Activated T-helper 9 cell treated with anti-CD3 and anti-CD28 coated beads, Interleukin-2, amount 50 U/mL, for 16 hours (primary cell): ENCODE results near the gene TJP3.

Experiments used
- DNase-seq: peaks from one replicate; pipeline ENCODE4 v3.0.0-alpha.2; 2020; ENCODE audit warnings: low read depth

The TJP3 gene

DNA sequence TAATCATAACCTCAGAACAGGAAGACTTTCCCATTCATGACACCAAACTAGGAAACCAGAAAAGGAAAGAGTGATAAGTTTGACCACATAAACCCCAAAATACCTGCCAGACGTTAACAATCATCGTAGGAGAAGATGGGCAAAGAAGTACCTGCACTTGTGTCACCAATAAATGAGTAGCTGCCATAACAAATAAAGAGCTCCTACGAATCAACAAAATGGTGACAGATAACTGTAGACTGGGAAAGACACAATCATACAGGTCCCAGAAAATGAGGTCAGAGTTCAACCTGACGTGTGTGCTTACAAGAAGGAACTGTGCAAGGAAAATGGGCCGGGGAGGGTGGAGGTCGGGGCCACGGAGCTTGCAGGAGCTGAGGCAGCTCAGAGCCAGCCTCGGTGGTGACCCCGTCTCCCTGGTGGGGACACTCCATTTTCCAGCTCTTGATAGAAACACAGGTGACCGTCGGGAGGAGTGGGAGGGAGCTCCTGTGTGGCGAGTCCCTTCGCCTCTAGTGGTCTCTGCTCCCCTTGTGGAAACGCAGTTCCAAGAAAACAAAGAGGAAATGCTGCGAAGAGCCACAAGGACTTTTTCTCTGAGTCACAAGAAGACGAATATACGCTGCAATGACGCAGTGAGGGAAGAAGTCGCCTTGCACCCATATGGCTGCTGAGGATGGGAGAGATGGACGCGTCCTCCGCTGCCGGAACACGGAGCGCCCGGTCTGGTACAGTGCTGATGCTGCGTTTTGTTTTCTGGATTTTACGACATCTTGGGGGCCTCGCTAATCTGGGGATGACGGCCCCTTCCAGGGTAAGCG, 17.4 kb upstream of the TJP3 start:
- no peak for DNase-seq

DNA sequence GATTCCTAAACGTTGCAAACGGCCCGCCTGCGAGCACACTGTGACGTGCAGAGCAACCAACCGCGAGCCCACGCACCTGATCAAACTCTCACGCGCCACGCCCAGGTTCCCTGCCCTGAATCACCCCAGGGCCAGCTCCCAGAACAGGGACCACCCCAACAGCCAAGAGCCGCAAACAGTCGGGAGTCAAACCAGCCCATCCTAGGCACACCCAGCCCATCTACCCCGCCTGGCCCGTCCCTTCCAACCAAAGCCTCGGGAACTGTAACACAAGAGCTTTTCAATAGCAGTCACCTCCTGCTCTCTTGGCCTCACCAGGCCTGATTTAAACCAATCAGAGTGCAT, 16.8 kb upstream of the TJP3 start:
- DNase-seq: no peak

GRCh38 chr19:3691726-3692125, 16.5 kb upstream of the TJP3 start:
- DNase-seq: no peak

DNA sequence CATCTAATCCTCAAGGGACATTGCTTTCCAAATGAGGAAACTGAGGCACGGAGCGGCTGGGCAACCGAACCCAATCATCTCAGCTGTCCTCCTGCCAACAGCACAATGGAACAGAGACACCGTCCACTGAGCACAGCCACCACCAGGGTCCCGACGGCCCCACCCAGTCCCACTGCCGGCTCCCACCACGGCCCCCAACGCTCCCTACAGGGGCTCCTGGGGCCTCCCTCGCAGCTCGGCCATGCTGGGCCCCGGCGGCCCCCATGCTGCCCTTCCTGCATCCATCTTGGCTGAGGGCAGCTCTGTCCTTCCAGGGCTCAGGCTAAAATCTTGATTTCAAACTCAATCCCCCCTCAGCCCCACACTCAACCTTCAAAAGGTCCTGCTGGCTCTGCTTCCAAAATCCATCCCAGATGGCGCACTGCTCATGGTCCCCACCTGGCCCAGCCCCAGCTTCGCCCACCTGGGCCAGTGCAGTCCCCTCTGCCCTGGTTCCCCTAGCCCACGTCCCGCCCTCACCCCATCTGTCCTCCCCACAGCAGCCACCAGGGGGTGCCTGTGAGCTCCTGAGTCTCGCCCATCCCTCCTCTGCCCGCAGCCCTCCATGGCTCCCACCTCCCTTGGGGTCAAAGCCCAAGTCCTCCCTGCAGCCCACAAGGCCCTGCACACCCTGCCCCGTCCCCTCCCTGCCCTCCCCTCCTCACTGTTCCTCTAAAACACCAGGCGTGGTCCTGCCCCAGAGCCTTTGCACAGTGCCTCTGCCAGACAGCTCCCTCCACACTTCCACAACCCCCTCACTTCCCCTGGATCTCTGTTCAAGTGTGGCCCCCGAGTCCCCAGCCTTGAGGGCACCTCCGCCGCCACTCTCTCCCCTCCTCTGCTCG, 15.8 kb upstream of the TJP3 start:
- peak; percentile 26 for DNase-seq

GRCh38 chr19:3693025-3693925, 14.9 kb upstream of the TJP3 start:
- DNase-seq: no peak

DNA sequence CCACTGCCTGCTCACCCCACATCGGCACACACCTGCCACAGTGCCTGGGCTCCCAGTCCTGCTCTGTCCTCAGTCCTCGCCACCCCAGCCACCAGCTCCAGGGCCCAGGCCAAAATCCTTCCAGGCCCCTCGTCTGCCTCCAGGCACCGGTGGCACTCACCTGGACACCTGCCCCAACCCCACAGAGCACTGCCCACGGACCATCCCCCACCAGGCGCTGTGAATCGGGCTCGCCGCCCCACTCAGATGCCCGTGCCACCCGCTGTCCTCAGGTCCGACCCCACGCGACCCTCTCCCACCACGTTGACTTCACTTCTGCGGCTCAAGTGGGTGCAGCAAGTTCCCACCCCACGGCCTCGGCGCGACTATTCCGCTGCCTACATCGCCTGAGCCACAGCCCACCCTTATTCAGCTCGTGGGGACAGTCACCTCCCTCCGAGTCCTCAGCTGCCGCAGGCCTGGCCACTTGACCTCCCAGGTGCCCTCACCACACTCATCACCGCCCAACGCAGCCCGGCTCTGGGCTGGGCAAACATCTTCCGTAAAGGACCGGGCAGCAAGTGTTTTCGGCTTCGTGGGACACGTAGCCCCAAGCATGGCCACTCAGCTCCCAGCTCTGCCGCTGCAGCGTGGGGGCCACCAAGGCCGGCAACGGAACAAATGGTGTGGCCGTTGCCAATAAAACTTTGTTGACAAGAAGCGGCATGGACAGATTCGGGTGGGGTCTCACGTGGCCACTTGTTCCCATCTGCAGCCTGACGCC, 13.6 kb upstream of the TJP3 start:
- no peak for DNase-seq

DNA sequence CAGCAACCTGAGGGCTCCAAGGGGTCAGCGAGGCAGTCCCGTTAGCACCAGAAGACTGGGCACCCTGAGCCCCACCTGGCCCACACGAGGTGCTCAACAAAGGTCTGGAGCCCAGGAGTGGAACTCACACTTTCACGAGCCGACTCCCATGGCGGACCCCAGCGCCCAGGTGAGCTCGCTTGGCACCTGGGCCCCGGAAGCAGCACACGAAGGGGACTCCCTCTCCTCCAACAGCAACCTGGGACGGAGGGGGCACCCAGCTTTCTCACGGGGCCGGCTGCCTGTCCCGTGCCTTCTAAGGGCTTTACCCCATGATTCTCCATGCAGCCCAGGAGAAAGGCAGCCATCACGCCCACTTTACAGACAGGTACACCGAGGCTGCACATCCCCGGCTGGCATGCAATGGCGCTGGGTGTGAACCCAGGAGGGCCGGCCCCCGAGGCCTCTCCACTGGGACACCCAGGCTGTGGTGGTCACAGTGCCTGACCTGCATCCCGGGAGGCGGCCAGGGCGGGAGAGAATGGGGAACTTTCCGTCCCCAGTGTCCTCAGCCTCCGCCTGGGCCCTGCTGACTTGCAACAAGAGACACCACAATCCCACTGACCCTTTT, 13.0 kb upstream of the TJP3 start:
- DNase-seq: no peak

GRCh38 chr19:3695986-3696659, 12.1 kb upstream of the TJP3 start:
- DNase-seq: no peak

DNA sequence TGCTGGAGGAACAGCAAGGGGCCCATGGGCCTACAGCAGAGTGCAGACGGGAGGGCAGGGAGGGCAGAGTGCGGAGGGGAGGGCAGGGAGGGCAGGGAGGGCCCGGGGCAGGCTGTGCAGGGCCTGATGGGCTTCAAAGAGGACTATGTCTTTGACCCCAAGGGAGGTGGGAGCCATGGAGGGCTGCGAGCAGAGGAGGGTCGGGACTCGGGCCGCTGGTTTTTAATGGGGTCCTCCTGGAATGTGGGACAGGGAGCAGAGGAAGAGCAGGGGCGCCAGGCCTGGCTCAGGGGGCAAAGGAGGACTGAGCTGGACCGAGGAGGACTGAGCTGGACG, 11.6 kb upstream of the TJP3 start:
- no peak for DNase-seq

DNA sequence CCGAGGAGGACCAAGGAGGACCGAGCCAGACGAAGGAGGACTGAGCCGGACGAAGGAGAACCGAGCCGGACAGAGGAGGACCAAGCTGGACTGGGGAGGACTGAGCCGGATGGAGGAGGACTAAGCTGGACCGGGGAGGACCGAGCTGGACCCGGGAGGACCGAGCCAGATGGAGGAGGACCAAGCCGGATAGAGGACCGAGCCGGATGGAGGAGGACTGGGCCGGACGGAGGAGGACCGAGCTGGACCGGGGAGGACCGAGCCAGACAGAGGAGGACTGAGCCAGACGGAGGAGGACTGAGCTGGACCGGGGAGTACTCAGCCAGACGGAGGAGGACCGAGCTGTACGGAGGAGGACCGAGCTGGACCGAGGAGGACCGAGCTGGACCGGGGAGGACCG, 11.1 kb upstream of the TJP3 start:
- no peak for DNase-seq

- DNase-seq: no peak
Measured at GRCh38 chr19:3697671-3698385, 10.4 kb upstream of the TJP3 start.

- no peak for DNase-seq
Measured at GRCh38 chr19:3698386-3698950, 9.7 kb upstream of the TJP3 start.

- no peak for DNase-seq
Measured at GRCh38 chr19:3698974-3699740, 9.0 kb upstream of the TJP3 start.

- DNase-seq: no peak
Measured at GRCh38 chr19:3699741-3700241, 8.4 kb upstream of the TJP3 start.

DNA sequence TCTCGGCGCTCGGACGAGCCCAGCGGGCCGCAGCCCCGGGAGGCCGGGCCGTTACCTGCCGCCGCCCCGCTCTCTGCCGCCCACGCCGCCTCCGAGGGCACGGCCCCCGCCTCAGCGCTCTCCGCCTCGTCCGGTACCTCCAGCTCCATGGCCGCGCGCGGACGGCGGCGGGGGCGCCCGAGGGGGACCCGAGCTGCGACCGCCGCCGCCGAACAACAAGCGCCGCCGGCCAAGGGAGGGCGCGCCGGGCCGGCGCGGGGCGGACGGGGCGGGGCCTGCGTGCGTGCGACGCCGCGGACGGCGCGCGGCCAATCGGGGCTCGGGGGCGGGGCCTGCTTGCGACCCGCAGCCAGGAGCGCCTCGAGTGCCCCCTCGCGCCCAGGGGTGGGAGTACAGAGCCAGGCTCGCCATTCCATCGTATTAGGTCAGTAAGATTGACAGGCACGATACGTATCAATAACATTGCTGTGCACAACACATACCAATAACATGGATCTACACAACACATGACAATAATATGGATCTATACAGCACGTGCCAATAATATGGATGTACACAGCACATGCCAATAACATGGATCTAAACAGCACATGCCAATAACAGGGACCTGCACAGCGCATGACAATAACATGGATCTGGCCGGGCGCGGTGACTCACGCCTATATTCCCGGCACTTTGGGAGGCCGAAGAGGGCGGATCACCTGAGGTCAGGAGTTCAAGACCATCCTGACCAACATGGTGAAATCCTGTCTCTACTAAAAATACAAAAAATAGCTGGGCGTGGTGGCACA, 7.7 kb upstream of the TJP3 start, which contains the start of gene PIP5K1C:
PIP5K1C (minus strand) TSS at position 227 of the 791 bp plus-strand sequence; CDS start at position 149, 78 bp downstream.
- DNase-seq: peak; percentile 90

DNA sequence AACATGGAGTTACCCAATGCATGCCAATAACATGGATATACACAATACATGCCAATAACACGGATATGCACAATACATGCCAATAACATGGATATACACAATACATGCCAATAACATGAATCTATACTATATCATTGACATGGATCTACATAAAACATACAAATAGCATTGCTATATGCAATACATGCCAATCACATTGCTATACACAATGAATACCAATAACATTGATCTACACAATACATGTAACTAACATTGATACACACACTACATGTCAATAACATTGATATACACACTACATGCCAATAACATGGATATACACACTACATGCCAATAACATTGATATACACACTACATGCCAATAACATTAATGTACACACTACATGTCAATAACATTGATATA, 7.0 kb upstream of the TJP3 start:
- no peak for DNase-seq

GRCh38 chr19:3707868-3708206, 347 bp upstream of the TJP3 start:
- DNase-seq: no peak

DNA sequence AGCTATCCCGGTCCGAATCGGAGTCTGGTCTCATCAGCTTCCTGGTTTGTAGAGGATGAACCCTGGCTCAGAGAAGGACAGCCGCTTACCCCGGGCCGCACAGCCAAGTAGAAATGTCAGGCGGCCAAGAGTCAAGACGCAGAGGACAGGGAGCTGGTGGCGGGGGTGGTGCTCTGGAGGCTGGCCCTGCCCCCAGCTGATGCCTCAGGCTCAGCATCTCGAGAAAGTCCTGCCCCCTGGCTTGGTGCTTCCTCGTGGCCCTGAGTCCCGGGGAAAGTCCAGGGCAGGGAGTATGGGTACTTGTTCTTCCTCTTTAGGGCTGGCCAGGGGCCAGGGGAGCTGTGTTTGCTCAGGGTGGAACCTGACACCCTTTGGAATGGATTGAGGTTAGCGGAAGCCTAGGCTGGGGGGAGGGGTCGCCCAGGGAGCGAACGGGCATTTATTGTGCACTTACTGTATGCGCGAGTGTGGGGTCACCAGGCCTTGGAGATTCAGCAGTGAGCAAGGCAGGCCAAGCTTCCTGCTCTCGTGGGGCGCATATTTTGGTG, 2.2 kb downstream of the TJP3 start:
- DNase-seq: no peak
